ENCODE measurements around the gene ATXN2. TPM values are rescaled to one million over a fixed set of nuclear protein-coding genes. Genes with fewer than 3 reads are reported as not detected.
"Not testable (repeated sequence)": the region's sequence is repeated elsewhere in the genome, so short reads cannot be mapped to it uniquely, and the experiment has no call there.

Gene ATXN2
- polyA plus RNA-seq, 1 experiment, result 19.1 TPM

DNA sequence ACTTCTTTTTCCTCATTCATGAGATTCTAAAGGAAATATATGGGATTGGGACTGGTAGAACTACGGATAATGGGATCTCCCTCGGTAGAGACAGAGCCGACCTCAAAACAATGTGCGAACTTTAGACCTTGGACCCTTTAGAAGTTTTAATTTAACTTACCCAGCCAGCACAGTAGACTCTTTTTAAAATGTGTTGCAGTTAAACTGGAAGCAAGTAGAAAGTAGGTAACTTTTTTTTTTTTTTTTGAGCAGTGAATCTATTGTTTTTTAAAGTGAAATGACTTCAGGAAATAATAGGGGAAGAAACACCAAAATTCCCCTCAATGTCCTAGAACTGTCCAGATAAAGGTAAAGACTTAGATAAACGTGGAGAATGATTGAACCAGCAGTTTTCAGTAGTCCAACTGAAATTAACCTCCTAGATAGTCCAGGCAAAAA lies 1.1 kb upstream of the ATXN2 start:
- TF ChIP-seq, protein P1, sequence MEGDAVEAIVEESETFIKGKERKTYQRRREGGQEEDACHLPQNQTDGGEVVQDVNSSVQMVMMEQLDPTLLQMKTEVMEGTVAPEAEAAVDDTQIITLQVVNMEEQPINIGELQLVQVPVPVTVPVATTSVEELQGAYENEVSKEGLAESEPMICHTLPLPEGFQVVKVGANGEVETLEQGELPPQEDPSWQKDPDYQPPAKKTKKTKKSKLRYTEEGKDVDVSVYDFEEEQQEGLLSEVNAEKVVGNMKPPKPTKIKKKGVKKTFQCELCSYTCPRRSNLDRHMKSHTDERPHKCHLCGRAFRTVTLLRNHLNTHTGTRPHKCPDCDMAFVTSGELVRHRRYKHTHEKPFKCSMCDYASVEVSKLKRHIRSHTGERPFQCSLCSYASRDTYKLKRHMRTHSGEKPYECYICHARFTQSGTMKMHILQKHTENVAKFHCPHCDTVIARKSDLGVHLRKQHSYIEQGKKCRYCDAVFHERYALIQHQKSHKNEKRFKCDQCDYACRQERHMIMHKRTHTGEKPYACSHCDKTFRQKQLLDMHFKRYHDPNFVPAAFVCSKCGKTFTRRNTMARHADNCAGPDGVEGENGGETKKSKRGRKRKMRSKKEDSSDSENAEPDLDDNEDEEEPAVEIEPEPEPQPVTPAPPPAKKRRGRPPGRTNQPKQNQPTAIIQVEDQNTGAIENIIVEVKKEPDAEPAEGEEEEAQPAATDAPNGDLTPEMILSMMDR (IDR thresholded peaks at IDR 0.05; ENCODE audit: low read depth, low read length), result no peak
- Histone ChIP-seq H3K27ac (ENCODE audit: low read depth, low read length) (peak overlapping the region; percentile 98), H3K9me3 (ENCODE audit: control insufficient read depth, insufficient read depth, low read length) (peaks cover 7% of the 10 kb centered on the region; the same call in 1 of the 2 replicates), H3K4me3 (ENCODE audit: low read depth, low read length) (peak overlapping the region; percentile 87), H3K27me3 (ENCODE audit: control insufficient read depth, insufficient read depth, low read length) (no peaks in the 10 kb centered on the region)
- no peak for DNase-seq (ENCODE audit: low read depth, low spot score)
- CTCF ChIA-PET, result no interaction called here
- POLR2A ChIA-PET, result interaction anchor here (0.7 kb wide), 1 partner anchor 63 kb away, joined by 3 read pairs; no protein-coding TSS in a partner anchor

DNA sequence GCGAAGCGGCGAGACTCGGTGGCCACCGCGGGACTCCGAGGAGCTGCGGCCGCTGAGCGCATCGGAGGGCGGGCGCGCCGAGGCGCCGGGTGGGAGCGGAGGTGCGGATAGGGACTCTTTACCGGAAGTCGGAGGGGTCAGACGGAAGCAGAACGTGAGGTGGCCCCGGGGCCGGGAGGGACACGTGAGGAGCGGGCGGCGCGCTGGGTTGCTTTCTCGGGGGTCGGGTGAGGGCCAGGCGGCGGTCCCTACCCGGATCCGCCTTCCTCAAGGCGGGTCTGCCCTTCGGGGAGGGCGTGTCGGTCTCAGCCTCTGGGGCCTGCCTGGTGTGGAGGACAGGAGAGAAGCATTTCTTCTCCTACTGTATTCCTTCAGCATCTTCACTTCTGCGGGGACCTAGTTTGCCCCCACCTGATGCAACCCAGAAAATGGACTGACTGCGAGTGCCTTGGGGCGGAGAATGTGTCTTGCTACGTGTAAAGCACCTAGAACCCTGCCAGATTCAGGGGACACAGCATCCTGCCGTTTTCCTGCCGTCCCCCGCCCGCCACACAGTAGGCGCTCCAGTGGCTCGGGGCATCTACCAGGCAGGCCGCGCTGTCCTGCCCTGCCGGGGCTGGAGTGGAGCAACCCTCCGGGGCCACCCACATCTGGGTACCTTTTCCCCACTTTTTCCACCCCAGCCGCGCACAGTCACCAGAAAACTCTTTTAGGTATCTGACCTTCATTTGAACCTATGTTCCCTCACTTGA lies 514 bp upstream of the ATXN2 start:
- ChIA-PET POLR2A (no interaction called here), CTCF (no interaction called here)
- Histone ChIP-seq H3K4me3 (ENCODE audit: low read depth, low read length) (peak overlapping the region; percentile 87), H3K27me3 (ENCODE audit: control insufficient read depth, insufficient read depth, low read length) (no peaks in the 10 kb centered on the region), H3K9me3 (ENCODE audit: control insufficient read depth, insufficient read depth, low read length) (peaks cover 7% of the 10 kb centered on the region; the same call in 1 of the 2 replicates), H3K27ac (ENCODE audit: low read depth, low read length) (peak overlapping the region; percentile 98)
- DNase-seq (ENCODE audit: low read depth, low spot score), result peak; percentile 91
- TF ChIP-seq, protein P1 (IDR thresholded peaks at IDR 0.05; ENCODE audit: low read depth, low read length), result no peak

DNA sequence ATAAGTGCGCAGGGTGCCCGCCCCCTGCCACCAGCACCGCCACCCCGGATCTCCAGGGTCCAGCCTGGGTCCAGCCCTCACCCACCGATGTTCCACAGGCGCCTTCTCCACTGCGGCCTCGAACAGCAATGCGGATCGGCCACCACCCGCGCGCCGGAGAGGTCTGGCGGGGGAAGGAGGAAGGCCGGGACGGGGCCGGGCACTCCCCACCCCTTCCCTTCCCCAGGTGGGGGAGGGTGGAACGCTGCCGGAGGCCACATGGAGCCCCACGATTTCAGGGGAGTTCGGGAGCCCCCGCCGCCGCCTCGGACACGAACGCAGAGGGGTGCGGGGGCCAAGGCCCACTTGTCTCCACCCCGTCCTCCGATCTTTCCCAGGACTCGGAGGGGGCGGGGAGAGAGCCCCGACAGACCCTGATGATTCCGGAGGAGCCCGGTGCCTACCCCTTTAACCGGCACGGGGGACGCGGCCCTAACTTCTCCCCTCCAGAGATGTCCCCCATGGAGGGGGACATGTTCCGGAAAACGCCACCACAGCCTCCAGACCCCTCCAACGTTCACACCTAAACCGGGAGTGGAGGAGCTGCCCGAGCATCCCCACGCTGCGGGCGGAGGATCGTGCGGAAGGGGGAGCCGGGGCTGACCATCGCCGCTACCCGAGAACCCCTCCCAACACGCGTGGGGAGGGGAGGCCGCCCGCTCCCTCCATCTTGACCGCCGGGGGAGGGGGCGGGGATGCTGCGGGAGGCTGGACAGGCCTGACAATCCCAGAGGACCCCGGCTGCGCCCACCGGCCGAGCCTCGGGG lies 1.1 kb downstream of the ATXN2 start:
- Histone ChIP-seq H3K4me3 (ENCODE audit: low read depth, low read length) (peak overlapping the region; percentile 87), H3K27me3 (ENCODE audit: control insufficient read depth, insufficient read depth, low read length) (no peaks in the 10 kb centered on the region), H3K9me3 (ENCODE audit: control insufficient read depth, insufficient read depth, low read length) (peaks cover 7% of the 10 kb centered on the region; the same call in 1 of the 2 replicates), H3K27ac (ENCODE audit: low read depth, low read length) (peak overlapping the region; percentile 68)
- no peak for DNase-seq (ENCODE audit: low read depth, low spot score)
- TF ChIP-seq, protein P1 (IDR thresholded peaks at IDR 0.05; ENCODE audit: low read depth, low read length), result no peak
- CTCF ChIA-PET, result no interaction called here
- POLR2A ChIA-PET, result interaction anchor here (0.5 kb wide), 1 partner anchor 102 kb away, joined by 3 read pairs; no protein-coding TSS in a partner anchor

DNA sequence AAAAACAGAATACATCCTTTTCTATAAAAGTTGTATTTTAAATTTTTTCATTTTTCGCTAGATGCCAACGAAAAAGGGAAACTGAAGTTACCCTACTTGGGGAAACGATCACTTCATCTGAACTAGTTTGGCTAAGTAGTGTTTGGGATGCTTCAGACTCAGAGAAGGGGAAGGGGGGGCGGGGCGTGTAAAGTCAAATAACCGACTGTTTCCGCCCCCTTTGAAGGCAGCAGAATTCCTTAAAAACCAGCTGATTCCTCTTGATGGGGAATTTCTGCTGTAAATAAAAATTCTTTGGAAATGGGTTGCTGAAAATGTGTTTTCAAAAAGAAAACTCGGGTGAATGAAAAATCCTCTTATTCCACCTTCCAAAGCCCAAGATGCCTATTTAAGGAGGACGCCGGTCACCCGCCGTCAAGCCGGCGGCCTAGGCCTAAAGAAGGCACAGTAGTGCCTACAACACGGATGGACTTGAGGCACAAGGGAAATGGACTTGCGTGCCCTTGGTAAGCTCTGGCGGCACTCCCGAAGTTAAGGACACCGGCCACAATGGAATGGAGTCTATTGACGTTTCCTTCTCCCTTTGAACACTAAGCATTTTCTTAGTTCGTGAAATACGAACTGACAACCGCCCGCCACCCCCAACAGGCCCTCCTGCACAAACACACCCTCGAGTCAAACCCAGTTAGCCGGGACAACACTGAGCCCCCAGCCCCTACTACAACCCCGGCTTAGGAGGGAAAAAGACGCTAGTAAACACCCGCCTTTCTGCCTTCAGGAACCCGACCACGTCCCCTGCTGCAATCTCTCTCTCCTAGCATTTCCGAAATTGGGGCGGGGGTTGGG lies 1.9 kb downstream of the ATXN2 start:
- POLR2A ChIA-PET, result no interaction called here
- TF ChIP-seq, protein P1 (IDR thresholded peaks at IDR 0.05; ENCODE audit: low read depth, low read length), result no peak
- CTCF ChIA-PET, result interaction anchor here (0.6 kb wide), 1 partner anchor 1117 kb away, joined by 4 read pairs; no protein-coding TSS in a partner anchor
- no peak for DNase-seq (ENCODE audit: low read depth, low spot score)
- H3K27me3 ChIP-seq (ENCODE audit: control insufficient read depth, insufficient read depth, low read length), result no peaks in the 10 kb centered on the region
- peaks cover 7% of the 10 kb centered on the region; the same call in 1 of the 2 replicates for H3K9me3 ChIP-seq (ENCODE audit: control insufficient read depth, insufficient read depth, low read length)
- H3K4me3 ChIP-seq (ENCODE audit: low read depth, low read length), result peak overlapping the region; percentile 87
- H3K27ac ChIP-seq (ENCODE audit: low read depth, low read length), result peak overlapping the region; percentile 68

DNA sequence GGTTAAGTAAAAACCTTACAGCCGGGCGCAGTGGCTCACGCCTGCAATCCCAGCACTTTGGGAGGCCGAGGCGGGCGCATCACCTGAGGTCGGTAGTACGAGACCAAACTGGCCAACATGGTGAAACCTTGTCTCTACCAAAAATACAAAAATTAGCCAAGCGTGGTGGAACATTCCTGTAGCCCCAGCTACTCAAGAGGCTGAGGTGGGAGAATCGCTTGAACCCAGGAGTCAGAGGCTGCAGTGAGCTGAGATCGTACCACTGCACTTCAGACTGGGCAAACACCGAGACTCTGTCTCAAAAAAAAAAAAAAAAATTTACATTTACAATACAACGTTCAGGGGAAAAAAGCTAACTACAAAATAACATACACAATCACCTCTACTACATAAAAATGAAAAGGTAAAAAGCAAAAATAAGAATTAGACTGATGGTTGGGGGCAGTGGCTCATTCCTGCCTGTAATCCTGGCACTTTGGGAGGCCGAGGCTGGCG lies 3.7 kb downstream of the ATXN2 start:
- ChIA-PET POLR2A (interaction anchor here (0.6 kb wide), 1 partner anchor 419 kb away, joined by 3 read pairs; no protein-coding TSS in a partner anchor), CTCF (interaction anchor here (0.7 to 1.1 kb wide), 3 partner anchors 8 to 143 kb away, joined by 3 to 4 read pairs (median 3); no protein-coding TSS in a partner anchor)
- H3K27me3 ChIP-seq (ENCODE audit: control insufficient read depth, insufficient read depth, low read length); DNase-seq (ENCODE audit: low read depth, low spot score); H3K9me3 ChIP-seq (ENCODE audit: control insufficient read depth, insufficient read depth, low read length); H3K27ac ChIP-seq (ENCODE audit: low read depth, low read length): not testable (repeated sequence)
- H3K4me3 ChIP-seq (ENCODE audit: low read depth, low read length), result peak overlapping the region; percentile 17; the same call in 1 of the 2 replicates

DNA sequence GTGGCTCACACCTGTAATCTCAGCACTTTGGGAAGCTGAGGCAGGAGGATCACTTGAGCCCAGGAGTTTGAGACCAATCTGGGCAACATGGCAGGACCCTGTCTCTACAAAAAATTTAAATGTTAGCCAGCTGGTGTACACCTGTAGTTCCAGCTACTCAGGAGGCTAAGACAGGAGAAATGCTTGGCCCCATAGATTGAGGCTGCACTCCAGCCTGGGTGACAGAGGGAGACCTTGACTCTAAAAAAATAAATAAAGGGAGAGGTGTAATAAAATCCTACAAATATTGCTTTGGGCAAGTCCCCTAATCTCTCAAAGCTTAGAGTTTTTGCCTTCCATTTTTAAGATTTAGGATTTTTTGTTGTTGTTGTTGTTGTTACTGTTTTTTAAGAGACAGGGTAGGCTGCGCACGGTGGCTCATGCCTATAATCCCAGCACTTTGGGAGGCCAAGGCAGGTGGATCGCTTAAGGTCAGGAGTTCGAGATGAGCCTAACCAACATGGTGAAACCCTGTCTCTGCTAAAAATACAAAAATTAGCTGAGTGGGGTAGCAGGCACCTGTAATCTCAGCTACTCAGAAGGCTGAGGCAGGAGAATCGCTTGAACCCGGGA lies 7.6 kb downstream of the ATXN2 start:
- DNase-seq (ENCODE audit: low read depth, low spot score); H3K27me3 ChIP-seq (ENCODE audit: control insufficient read depth, insufficient read depth, low read length); H3K4me3 ChIP-seq (ENCODE audit: low read depth, low read length); POLR2A ChIA-PET; CTCF ChIA-PET; H3K27ac ChIP-seq (ENCODE audit: low read depth, low read length); H3K9me3 ChIP-seq (ENCODE audit: control insufficient read depth, insufficient read depth, low read length): not testable (repeated sequence)

Measured in AG04450 (cell line).